Uterus (tissue), 2 donors: ENCODE results near the gene C1orf74.

Source experiments
- CTCF ChIP-seq, 4 experiments: fragments of 200-600 bp in 2 of 4; fragments of 450-650 bp in 2 of 4; sonication (generic) in 2 of 4; IDR thresholded peaks; one replicate each; pipeline ENCODE4 v1.5.1; 2016 to 2019; ENCODE audit warnings: antibody characterized with exemption in 4 of 4, mild to moderate bottlenecking in 2 of 4, moderate library complexity in 1 of 4
- POLR2A ChIP-seq, 2 donors: fragments of 450-650 bp; IDR thresholded peaks; one replicate each; pipeline ENCODE4 v1.6.1; 2016; ENCODE audit warnings: antibody characterized with exemption in 2 of 2, mild to moderate bottlenecking in 1 of 2, moderate library complexity in 1 of 2

- TF ChIP-seq CTCF (IDR thresholded peaks at IDR 0.05) (no peak), POLR2A (IDR thresholded peaks at IDR 0.05) (no peak)
Measured at GRCh38 chr1:209780268-209780667, 4.1 kb downstream of the C1orf74 start.
